BLaER1 treated with 17β-estradiol and CSF1 and Interleukin-3, amounts not matched to agents 10 nM and 100 nM (cell line): ENCODE measurements around the gene CNTN1.

Experiments
- H3K27ac ChIP-seq, 11 experiments: shearing (Covaris generic); formaldehyde crosslinking; 2 replicates each; pipeline ENCODE4 v1.8.1; 2022
- H3K27me3 ChIP-seq, 11 experiments: shearing (Covaris generic); formaldehyde crosslinking; 2 replicates each; pipeline ENCODE4 v1.8.1; 2022
- H3K36me3 ChIP-seq, 11 experiments: shearing (Covaris generic); formaldehyde crosslinking; 2 replicates each; pipeline ENCODE4 v1.8.1; 2022
- H3K4me1 ChIP-seq, 10 experiments: shearing (Covaris generic); formaldehyde crosslinking; 2 replicates each; pipeline ENCODE4 v1.8.1; 2022
- H3K4me2 ChIP-seq, 11 experiments: shearing (Covaris generic); formaldehyde crosslinking; 2 replicates each; pipeline ENCODE4 v1.8.1; 2022
- H3K4me3 ChIP-seq, 10 experiments: shearing (Covaris generic); formaldehyde crosslinking; 2 replicates each; pipeline ENCODE4 v1.8.1; 2022
- H3K9ac ChIP-seq, 11 experiments: shearing (Covaris generic); formaldehyde crosslinking; 2 replicates each; pipeline ENCODE4 v1.8.1; 2022
- H3K9me3 ChIP-seq, 11 experiments: shearing (Covaris generic); formaldehyde crosslinking; replicated peaks in 1 of 11; 2 replicates each; pipeline ENCODE4 v1.8.1; 2022
- H4K20me1 ChIP-seq, 11 experiments: shearing (Covaris generic); formaldehyde crosslinking; 2 replicates each; pipeline ENCODE4 v1.8.1; 2022
- Cebpa-rat ChIP-seq, 11 experiments: shearing (Covaris generic); IDR thresholded peaks; 2 replicates each; pipeline ENCODE4 v1.8.1; 2022

CNTN1 gene

GRCh38 chr12:41120211-41120610 lies 428.0 kb downstream of the CNTN1 start:
- Histone ChIP-seq H3K4me1 (no peaks in the 10 kb centered on the region), H3K4me3 (no peak overlapping the region), H3K36me3 (no peaks in the 10 kb centered on the region), H4K20me1 (no peaks in the 10 kb centered on the region), H3K4me2 (no peak overlapping the region), H3K27ac (no peak overlapping the region), H3K27me3 (no peaks in the 10 kb centered on the region), H3K9ac (no peak overlapping the region), H3K9me3 (no peaks in the 10 kb centered on the region; a peak in 1 of 22 replicates)
- no peak for TF ChIP-seq Cebpa-rat (IDR thresholded peaks at IDR 0.05)

DNA sequence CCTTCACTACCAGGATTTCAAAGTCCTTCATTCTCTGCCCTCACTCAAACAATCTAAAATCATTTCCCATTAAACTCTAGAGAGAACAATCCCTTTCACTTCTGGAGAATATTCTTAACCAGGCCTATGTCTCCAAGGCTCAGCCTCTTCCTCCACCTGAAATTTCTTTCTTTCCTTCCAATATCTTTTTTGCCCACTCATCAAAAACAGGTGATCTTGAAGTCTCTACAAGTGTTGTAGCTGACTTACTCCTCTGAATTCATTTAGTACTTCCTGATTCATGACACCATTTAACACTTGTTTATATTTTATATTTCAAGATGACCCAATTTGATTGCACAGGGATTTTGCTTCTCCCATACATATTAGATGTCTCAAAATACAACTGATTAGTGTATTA lies 429.1 kb downstream of the CNTN1 start:
- no peak overlapping the region for H3K4me3 ChIP-seq

More for the DNA sequence above, 429.1 kb downstream of the CNTN1 start:
- H3K4me2 ChIP-seq = no peak overlapping the region
- no peak overlapping the region for H3K27ac ChIP-seq
- TF ChIP-seq Cebpa-rat (IDR thresholded peaks at IDR 0.05) = no peak
- H3K4me1 ChIP-seq = no peaks in the 10 kb centered on the region
- H3K27me3 ChIP-seq = no peaks in the 10 kb centered on the region
- H3K9me3 ChIP-seq = no peaks in the 10 kb centered on the region; a peak in 1 of 22 replicates
- H3K9ac ChIP-seq = no peak overlapping the region
- H4K20me1 ChIP-seq = no peaks in the 10 kb centered on the region
- H3K36me3 ChIP-seq = no peaks in the 10 kb centered on the region
